Urinary bladder (tissue), 4 donors: ENCODE measurements around the gene PCMT1. TPM values are rescaled to one million over a fixed set of nuclear protein-coding genes. Genes with fewer than 3 reads are reported as not detected.
"Not testable (repeated sequence)": the region's sequence is repeated elsewhere in the genome, so short reads cannot be mapped to it uniquely, and the experiment has no call there.

Experiments used
- DNase-seq: peaks from one replicate; pipeline ENCODE4 v3.0.0-alpha.2; 2015; ENCODE audit errors: extremely low spot score
- H3K27ac ChIP-seq: one replicate; pipeline ENCODE4 v1.5.1; 2013; ENCODE audit warnings: low read depth, mild to moderate bottlenecking, moderate library complexity
- H3K36me3 ChIP-seq: one replicate; pipeline ENCODE4 v1.6.1; 2013; ENCODE audit warnings: mild to moderate bottlenecking, moderate library complexity; ENCODE audit not compliant: insufficient read depth
- H3K4me1 ChIP-seq: one replicate; pipeline ENCODE4 v1.6.1; 2013; ENCODE audit warnings: mild to moderate bottlenecking, moderate library complexity; ENCODE audit not compliant: insufficient read depth
- H3K4me3 ChIP-seq: one replicate; pipeline ENCODE4 v1.5.1; 2013; ENCODE audit warnings: low read depth, low read length
- WGBS: extraction: QIAGEN DNeasy Blood & Tissue Kit; methylation state at CpG from one replicate; pipeline ENCODE4 v1.1.7; 2013; 5-methylcytosine and 5-hydroxymethylcytosine counted together
- polyA plus RNA-seq: library from polyadenylated mRNA; stranded (reverse); fragments of 200-250 nt; gene quantifications from one replicate; pipeline ENCODE4 v1.2.3, GENCODE V29; 2013
- total RNA-seq: library from RNA; depleted of rRNA; stranded (reverse); fragments of >200 nt; gene quantifications from one replicate; pipeline ENCODE4 v1.2.3, GENCODE V29; 2014
- donor health status: healthy with polysubstance abuse.
- donor health status: healthy.

PCMT1 gene
- total and polyA plus RNA-seq, 2 donors = 65.5 to 104 TPM

DNA sequence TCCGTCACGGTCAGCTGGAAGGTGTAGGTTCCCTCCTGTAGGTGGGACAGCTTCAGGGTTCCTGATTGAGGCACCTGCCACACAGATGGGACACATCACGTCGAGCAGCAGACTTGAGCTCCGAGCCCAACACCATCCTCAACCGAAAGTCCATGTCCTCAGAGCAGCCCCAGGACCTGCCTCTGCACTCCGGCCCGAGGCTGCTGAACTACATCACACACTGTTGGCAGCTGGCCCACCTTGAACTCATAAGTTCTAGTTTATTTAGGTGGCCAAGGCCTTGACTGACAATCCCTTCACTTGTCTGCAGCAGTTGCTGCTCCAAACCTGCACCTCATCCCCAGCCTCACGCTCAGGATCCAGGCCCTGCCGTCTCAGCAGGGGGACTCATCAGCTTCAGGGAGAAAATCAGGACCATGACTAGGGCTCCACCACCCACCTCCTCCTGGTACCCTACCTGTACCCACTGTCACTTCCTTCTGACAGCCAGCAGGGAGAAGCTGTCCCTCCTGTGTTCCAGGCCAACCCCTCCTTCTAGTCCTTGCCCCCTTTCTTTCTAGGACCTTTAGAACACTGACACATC is 93.6 kb downstream of the PCMT1 start:
- 90% methylated on average over 10 of the region's 10 CpGs for WGBS
- H3K27ac ChIP-seq = no peak overlapping the region
- no peaks in the 10 kb centered on the region for H3K36me3 ChIP-seq
- no peak overlapping the region for H3K4me3 ChIP-seq
- no peaks in the 10 kb centered on the region for H3K4me1 ChIP-seq
- DNase-seq = no peak

DNA sequence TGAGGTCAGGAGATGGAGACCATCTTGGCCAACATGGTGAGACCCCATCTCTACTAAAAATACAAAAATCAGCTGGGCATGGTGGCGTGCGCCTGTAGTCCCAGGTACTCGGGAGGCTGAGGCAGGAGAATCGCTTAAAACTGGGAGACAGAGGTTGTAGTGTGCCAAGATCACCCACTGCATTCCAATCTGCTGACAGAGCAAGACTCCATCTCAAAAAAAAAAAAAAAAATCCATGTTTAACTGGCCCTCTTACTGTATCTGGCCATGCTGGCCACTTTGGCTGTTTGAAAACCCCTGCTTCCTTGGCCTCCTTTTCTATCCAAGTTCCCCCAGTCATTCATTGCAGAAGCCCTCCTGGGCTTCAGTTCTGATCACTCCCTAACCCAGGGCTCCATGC is 94.5 kb downstream of the PCMT1 start:
- not testable (repeated sequence) for DNase-seq, H3K4me3 ChIP-seq, H3K36me3 ChIP-seq, H3K27ac ChIP-seq, H3K4me1 ChIP-seq
- 92% methylated on average over 4 of the region's 4 CpGs for WGBS

DNA sequence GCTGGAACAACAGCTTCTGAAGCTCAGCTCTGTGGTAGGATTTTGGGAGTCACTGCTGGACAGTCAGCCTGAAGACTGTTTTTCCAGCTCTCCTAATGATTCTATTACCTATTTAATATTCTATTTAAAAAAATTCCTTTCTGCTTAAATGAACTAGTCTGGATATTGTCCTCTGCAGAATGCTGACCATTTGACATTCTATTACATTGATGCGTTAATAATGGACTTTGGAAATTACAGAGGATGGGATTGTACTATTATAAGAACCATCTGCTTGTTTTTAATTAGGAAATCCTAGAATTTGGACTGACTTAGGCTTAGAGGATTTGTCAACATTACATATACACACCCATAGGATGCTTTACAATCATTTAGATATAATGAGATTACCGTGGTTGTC is 94.9 kb downstream of the PCMT1 start:
- Histone ChIP-seq H3K27ac (no peak overlapping the region), H3K4me3 (no peak overlapping the region)
- 96% methylated on average over 2 of the region's 2 CpGs for WGBS

DNA sequence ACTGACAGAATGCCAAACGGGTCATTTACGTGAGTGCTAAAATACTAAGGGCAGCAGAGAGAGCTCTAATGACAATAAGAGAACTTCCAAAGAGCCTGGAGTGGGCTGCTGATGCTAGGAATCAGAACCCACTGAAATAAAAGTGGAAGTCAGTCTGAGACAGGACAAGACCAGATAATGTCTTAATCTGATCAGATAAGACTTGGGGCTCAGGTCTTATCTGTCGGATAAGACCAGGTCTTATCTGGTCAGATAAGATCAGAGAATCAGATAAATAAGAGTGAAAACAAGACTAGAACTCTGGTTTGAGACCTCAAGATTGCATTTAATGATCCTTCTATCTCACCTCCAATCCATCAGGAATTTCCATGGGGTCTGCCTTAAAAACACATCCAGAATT is 96.0 kb downstream of the PCMT1 start:
- Histone ChIP-seq H3K4me1 (no peaks in the 10 kb centered on the region), H3K36me3 (no peaks in the 10 kb centered on the region), H3K4me3 (no peak overlapping the region), H3K27ac (no peak overlapping the region)
- DNase-seq = no peak
- WGBS = 69% methylated on average over 3 of the region's 3 CpGs

More for the DNA sequence above, 94.9 kb downstream of the PCMT1 start:
- DNase-seq = no peak
- no peaks in the 10 kb centered on the region for H3K4me1 ChIP-seq
- no peaks in the 10 kb centered on the region for H3K36me3 ChIP-seq

DNA sequence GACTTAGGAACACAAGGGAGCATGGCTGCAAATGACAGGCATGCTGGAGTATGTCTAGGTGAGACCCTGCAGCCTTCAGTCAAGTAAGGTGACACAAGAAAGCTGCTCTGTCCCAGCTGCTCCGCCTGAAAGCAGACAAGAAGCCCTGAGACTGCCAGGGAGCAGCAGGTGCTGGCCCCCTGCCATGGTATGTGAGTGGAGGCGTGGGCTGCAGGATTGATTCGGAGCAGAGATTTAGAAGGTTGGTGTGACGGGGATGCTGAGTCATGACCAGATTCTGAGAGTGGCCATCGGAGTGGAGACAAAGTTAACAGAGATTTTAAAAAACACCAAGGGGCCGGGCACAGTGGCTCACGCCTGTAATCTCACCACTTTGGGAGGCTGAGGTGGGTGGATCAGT is 96.8 kb downstream of the PCMT1 start:
- WGBS = 57% methylated on average over 7 of the region's 7 CpGs
- no peak overlapping the region for H3K27ac ChIP-seq
- H3K36me3 ChIP-seq = no peaks in the 10 kb centered on the region
- H3K4me3 ChIP-seq = no peak overlapping the region
- no peak for DNase-seq
- H3K4me1 ChIP-seq = no peaks in the 10 kb centered on the region

DNA sequence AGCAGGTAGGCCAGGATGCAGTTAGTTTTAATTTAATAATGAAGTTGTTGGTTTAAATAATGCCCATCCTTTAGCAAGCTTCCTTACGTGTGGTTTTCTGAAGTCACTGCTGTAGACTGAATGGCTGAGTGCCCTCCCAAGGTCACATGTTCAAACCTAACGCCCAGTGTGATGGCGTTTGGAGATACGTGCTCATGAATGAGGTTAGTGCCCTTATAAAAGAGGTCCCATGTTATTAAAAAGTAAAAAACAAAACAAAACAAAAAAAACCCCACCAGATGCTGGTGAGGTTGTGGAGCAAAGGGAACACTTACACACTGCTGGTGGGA is 98.4 kb downstream of the PCMT1 start:
- Histone ChIP-seq H3K4me3 (no peak overlapping the region), H3K36me3 (no peaks in the 10 kb centered on the region), H3K27ac (no peak overlapping the region), H3K4me1 (no peaks in the 10 kb centered on the region)
- 85% methylated on average over 4 of the region's 4 CpGs for WGBS
- DNase-seq = no peak

DNA sequence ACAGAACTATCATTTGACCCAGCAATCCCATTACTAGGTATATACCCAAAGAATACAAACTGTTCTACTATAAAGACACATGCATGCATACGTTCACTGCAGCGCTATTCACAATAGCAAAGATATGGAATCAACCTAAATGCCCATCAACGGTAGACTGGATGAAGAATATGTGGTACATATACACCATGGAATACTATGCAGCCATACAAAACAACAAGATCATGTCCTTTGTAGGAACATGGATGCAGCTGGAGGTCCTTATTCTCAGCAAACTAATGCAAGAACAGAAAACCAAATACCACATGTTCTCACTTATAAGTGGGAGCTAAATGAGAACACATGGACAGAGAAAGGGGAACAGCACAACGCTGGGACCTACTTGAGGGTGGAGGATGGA is 98.8 kb downstream of the PCMT1 start:
- DNase-seq, H3K4me1 ChIP-seq, H3K36me3 ChIP-seq, H3K27ac ChIP-seq, H3K4me3 ChIP-seq: not testable (repeated sequence)
- 83% methylated on average over 4 of the region's 4 CpGs for WGBS

DNA sequence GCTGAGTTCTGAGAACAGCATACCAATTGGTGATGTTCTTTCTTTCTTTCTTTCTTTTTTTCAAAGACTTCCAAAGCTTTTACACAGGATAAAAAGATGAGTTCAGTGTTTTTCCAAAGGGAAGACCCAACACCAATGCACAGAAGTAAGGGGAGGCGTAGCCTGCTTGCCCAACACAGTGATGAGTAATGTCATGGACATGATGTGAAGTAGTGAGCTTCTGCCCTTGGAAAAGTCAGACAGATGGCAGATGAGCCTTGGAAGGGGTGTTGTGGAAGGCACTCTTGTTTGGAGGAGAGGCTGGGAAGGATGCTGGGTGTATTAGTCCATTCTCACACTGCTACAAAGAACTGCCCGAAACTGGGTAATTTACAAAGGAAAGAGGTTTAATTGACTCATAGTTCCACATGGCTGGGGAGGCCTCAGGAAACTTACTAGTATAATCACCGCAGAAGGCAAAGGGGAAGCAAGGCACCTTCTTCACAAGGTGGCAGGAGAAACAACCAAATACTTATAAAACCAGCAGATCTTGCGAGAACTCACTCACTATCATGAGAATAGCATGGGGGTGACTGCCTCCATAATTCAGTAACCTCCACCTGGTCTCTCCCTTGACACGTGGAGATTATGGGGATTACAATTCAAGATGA is 102.0 kb downstream of the PCMT1 start:
- 89% methylated on average over 5 of the region's 5 CpGs for WGBS
- H3K4me3 ChIP-seq = no peak overlapping the region
- no peak for DNase-seq
- no peaks in the 10 kb centered on the region for H3K36me3 ChIP-seq
- H3K27ac ChIP-seq = no peak overlapping the region
- H3K4me1 ChIP-seq = no peaks in the 10 kb centered on the region

DNA sequence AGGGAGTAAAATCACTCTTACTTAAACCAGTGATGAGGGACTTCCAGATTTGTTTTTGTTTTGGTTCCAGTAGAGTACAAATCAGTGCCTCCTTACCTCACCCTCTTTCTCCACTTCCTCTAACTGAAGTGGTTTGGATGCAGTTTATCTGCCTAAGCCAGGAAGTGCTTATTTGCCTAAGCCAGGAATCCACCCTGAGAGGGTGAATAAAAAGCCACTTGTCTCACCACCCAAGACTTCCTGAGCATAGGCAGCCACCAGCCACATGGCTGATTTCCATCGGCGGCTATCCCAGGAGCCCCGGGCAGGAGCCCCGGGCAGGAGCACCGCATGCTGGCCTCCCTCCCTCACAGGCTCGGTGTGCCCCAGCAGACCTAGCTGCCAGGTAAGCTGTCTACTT is 102.6 kb downstream of the PCMT1 start:
- no peaks in the 10 kb centered on the region for H3K4me1 ChIP-seq
- WGBS = 74% methylated on average over 6 of the region's 6 CpGs
- no peak for DNase-seq
- H3K4me3 ChIP-seq = no peak overlapping the region
- no peak overlapping the region for H3K27ac ChIP-seq
- no peaks in the 10 kb centered on the region for H3K36me3 ChIP-seq

DNA sequence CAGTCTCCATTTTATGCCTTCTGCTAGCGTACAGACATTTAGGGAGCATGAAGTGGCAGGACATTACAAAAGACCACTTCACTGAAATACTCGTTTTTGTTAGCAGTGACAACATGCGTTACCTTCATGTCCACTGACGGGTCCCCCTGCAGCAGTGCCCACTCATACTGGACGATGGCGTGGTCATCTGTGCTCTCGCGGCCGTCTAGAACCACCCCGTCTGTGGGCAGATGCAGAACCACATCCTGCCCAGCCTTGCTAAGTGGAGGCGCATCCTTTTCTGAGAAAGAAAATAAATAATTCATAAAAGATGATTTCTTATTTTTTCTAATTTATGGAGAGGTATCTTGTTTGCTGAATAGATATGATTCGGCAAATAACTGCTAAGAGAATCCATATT is 103.3 kb downstream of the PCMT1 start:
- Histone ChIP-seq H3K27ac (no peak overlapping the region), H3K4me3 (no peak overlapping the region), H3K4me1 (no peaks in the 10 kb centered on the region), H3K36me3 (no peaks in the 10 kb centered on the region)
- no peak for DNase-seq
- 93% methylated on average over 12 of the region's 12 CpGs for WGBS

DNA sequence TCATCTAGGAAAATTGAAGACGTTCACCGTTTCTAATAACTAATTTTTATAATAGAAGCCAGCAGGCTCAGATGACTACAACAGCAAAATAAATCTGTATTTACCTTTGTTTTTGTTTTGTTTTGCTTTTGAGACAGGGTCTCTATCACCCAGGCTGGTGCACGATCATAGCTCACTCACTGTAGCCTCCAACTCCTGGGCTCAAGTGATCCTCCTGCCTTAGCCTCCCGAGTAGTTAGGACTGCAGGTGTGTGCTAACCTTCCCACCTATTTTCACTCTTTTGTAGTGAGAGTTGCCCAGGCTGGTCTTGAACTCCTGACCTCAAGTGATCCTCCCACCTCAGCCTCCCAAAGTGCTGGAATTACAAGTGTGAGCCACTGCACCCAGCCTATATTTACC is 104.5 kb downstream of the PCMT1 start:
- whole genome bisulfite sequencing = 94% methylated on average over 4 of the region's 4 CpGs
- DNase-seq, H3K4me1 ChIP-seq, H3K4me3 ChIP-seq, H3K36me3 ChIP-seq: not testable (repeated sequence)
- H3K27ac ChIP-seq = peak overlapping the region; percentile 76

DNA sequence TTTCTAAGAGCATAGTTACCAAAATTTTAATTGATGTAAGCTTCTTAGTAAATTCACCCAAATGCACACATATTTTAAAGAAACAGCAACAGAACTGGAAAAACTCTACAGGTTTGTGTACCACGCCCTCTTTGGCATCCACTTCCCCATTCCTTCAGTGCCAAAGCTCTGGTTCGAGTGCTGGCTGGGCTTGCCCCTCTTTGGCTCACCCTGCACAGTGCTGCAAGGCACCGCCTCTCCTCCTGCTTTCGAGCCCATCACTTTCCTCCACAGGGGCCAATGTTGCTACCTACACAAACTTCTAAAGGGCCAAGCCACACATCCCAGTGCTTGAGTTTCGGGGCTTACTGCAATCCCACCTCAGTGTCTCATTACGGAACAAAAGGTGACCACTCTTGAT is 105.0 kb downstream of the PCMT1 start:
- no peak overlapping the region for H3K4me3 ChIP-seq
- H3K4me1 ChIP-seq = no peaks in the 10 kb centered on the region
- H3K27ac ChIP-seq = no peak overlapping the region
- peak; percentile 45 for DNase-seq
- 70% methylated on average over 6 of the region's 6 CpGs for WGBS
- H3K36me3 ChIP-seq = no peaks in the 10 kb centered on the region

DNA sequence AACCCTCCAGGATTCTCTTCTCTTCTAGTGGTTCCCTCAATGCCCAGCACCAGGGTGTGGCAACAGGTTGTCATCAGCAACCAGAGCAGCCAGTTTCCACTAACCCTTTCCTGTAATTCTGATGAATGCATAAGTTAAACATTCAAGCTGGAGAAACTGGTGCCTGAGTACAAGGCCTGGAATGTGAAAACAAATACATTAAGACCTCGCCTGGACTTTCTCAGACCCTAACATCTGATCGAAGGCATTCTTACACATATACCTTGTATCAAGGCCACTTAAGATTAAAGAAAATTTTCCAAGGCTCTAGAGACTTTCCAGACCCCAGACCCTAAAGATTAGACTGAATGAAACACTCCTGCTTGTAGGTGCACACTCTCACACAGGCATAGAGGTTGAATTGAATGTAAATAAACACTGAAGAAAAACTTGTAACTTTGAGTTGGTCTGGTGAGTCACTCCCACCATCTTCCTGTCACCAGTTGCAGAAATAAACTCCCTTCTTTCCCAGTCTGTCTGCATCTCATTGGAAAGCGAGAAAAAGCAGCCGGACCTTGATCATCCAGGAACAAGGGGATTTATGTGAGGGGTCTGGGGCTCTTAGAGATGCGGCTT is 105.6 kb downstream of the PCMT1 start:
- Histone ChIP-seq H3K27ac (no peak overlapping the region), H3K4me1 (no peaks in the 10 kb centered on the region), H3K4me3 (no peak overlapping the region), H3K36me3 (no peaks in the 10 kb centered on the region)
- DNase-seq = peak; percentile 62
- WGBS = 78% methylated on average over 5 of the region's 5 CpGs

DNA sequence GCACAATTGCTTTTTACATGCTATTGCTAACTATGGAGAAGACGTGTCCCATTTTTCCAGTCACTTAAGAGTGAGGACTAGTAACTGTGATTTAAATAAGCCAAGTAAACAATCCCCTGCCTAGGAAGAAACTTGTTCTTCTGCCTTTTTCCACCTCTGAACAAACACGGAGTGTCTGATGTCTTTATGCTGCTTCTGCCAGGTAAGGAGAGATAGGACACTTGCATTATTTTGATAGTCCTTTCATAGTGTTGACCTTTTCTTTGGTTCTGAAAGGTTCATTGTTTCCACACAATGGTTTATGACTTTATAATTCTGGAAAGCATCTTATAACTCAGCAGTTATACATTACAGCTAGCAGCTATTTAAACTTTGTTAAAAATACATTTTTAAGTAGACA is 106.2 kb downstream of the PCMT1 start:
- 85% methylated on average over 2 of the region's 2 CpGs for WGBS
- H3K27ac ChIP-seq = no peak overlapping the region

More for the DNA sequence above, 106.2 kb downstream of the PCMT1 start:
- no peaks in the 10 kb centered on the region for H3K36me3 ChIP-seq
- no peak overlapping the region for H3K4me3 ChIP-seq
- DNase-seq = no peak
- H3K4me1 ChIP-seq = no peaks in the 10 kb centered on the region
